Fibroblast of the aortic adventitia (primary cell): ENCODE results near the gene SGIP1. TPM values are rescaled to one million over a fixed set of nuclear protein-coding genes. Genes with fewer than 3 reads are reported as not detected.

ENCODE experiments used
- DNase-seq: peaks from one replicate; pipeline ENCODE4 v3.0.0-alpha.2; 2010; ENCODE audit warnings: low read depth
- H3K4me3 ChIP-seq: 2 replicates; pipeline ENCODE4 v1.5.1; 2011; ENCODE audit warnings: low read depth, mild to moderate bottlenecking, control low read depth, low read length, moderate library complexity
- CTCF ChIP-seq: IDR thresholded peaks from 2 replicates; pipeline ENCODE4 v1.5.1; 2011; ENCODE audit warnings: mild to moderate bottlenecking, low read length, control low read depth, inconsistent platforms; ENCODE audit not compliant: insufficient read depth
- total RNA-seq: library from RNA; depleted of rRNA; stranded (reverse); fragments of >200 nt; gene quantifications from 2 replicates; pipeline ENCODE4 v1.2.3, GENCODE V29; 2012; ENCODE audit warnings: low replicate concordance

The SGIP1 gene
- total RNA-seq, 1 donor: 21.1 TPM

GRCh38 chr1:66606362-66607065, 72.6 kb downstream of the SGIP1 start:
- TF ChIP-seq CTCF: no peak

DNA sequence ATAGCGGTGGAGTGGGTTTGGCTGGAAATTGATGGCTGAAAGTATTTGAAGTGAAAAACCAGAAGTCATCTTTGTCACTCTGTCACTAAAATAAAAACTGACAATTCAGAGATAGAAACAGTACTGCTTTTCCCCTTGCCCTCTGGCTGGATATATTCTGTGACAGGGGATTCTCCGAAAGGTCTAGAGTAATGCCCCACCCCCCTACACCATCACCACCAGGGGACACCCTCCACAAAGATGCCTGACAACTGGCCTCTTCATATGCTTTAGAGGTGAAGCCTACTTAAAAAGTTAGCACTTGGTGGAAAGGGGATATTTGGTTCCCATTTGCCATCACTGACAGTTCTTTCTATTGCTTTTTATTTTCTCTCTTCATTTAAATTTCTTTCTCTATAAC, 73.5 kb downstream of the SGIP1 start:
- H3K4me3 ChIP-seq: no peak overlapping the region
- DNase-seq: no peak
- no peak for TF ChIP-seq CTCF

More at GRCh38 chr1:66606362-66607065, 72.6 kb downstream of the SGIP1 start:
- DNase-seq: no peak
- no peak overlapping the region for H3K4me3 ChIP-seq

DNA sequence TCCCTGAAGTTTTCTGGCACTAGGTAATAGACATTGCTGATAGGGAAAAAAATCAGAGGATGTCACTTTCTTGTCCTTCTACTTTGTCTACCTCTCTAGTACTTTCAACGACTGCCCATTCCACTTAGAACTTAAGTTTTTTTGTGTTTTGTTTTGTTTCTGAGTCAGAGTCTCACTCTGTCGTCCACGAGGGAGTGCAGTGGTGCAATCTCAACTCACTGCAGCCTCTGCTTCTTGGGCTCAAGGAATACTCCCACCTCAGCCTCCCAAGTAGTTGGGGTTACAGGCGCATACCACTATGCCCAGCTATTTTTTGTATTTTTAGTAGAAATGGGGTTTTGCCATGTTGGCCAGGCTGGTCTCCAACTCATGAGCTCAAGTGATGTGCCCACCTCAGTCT, 79.2 kb downstream of the SGIP1 start:
- DNase-seq: no peak
- no peak for TF ChIP-seq CTCF
- no peak overlapping the region for H3K4me3 ChIP-seq

DNA sequence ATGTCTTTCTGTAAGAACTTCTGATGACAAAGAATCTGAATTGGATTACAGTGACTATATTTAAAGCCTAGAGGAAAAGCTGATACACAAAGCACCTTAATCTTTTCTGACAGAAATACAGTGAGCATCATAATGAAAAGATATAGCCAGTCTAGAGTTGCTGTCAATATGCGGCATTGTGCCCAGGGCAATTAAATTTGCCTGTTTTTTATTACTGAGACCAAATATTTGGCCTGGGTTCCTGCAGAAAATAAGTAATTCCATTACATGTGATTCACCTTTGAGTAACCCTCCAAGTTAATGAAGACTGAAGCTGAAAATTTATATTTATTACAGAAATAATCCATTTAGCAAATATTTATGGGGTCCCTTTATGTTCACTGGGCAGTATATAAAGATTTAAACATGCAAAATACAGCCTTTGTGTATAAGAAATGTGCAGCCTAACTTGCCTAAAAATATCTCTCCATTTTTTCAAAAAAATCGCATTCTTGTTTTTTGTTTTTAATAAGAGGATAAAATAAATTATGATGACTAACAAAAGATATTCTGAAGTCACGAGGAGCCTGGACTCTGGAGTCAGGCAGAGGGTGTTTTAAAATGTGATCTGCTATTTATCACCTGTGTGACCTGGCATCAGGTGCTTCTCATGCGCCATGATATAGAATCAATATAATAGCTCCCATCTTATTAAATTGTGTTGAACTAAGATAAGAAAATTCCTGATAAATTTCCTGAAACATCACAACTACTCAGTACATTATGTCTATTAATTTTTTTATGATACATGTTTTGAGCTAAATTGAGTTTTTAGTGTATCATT, 83.6 kb downstream of the SGIP1 start:
- no peak for DNase-seq
- TF ChIP-seq CTCF: no peak
- H3K4me3 ChIP-seq: no peak overlapping the region

GRCh38 chr1:66618390-66618789, 84.4 kb downstream of the SGIP1 start:
- TF ChIP-seq CTCF: no peak
- H3K4me3 ChIP-seq: no peak overlapping the region
- DNase-seq: no peak

DNA sequence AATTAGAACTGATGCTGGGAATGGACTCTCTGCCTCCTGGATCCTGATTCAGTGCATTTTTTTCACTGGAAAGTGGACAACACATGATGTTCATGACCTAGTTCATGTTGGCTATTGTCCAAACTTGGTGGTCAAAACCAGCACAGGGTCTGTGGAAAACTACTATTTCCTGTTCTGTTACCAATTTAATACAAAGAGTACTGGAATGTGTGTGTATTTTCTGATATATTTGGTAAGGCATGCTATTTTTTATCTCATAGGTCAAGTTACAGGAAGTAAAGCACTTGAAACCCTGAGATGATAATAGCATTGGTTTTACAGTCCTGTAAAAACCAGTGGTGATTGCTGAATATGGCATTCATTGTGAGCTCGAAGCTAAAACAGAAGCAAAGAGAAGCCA, 89.9 kb downstream of the SGIP1 start:
- H3K4me3 ChIP-seq: no peak overlapping the region
- TF ChIP-seq CTCF: no peak
- peak; percentile 72 for DNase-seq
